HG02610 (cell line): Measurements from ENCODE around the gene BCR.
"Not testable (repeated sequence)": the region's sequence is repeated elsewhere in the genome, so short reads cannot be mapped to it uniquely, and the experiment has no call there.

Experiments used
- ATAC-seq: cut with Tn5 transposase; IDR thresholded peaks from one replicate; pipeline ENCODE4 v1.9.1; 2021; ENCODE audit warnings: mild to moderate bottlenecking, moderate library complexity; ENCODE audit not compliant: unreplicated experiment

BCR gene

GRCh38 chr22:23361676-23362075 lies 181.4 kb downstream of the BCR start:
- ATAC-seq, result no peak

DNA sequence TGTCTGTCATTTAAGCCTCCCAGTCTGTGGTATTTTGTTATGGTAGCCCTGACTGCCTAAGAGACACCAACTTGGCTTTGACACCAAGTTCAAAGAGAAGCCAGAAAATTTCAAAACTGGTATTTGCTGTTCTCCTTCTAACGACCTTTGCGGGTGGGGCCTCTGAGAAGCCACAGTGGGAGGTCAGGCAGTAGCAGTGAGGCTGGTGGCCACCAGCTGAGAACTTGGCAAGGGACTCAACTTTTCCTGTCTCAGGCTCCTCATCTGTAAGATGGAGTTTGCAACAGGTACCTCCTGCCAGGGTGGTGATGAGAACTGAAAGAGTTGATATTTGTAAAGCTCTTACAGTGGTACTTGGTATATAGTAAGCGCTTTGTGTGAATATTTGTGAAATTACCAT lies 183.4 kb downstream of the BCR start:
- ATAC-seq, result no peak

- no peak for ATAC-seq
These were observed 184.1 kb downstream of the BCR start for GRCh38 chr22:23364389-23364788.

DNA sequence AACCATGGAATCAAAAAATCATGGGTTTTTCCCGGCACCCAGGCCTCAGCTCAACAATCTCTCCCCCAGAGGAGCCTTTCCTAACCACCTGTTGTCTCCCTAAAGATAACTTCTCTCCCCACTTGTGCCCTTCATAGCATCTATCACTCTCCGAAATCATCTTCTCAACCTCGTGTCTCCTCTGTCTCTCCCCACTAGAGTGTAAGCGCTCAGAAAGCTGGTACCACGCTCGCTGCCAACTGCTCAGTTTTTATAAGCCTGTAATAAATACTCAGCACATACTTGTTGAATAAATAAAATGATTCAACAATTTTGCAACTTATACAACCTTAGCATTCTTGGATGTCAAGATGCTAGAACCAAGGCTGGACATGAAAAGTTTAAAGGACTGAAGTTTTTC lies 185.2 kb downstream of the BCR start:
- no peak for ATAC-seq

- no peak for ATAC-seq
These were observed 185.7 kb downstream of the BCR start for GRCh38 chr22:23365961-23366360.

DNA sequence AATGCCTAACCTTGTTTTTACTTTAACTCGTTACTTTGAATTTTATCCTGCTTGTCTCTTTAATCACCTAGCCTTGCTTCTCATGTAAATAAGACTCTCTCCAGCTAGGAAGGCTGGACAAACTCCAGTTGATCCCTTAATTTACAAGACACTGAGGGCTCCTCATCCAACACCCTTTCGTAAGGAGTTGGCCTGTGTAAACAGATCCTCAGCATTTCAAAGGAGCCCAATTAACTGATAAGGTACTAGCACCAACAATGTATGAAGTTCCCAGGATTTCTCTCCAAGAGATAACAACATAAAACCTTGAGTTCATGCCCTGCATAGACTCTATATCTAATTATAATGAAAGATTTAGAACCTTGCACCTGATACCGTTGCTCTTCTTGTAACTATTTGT lies 186.9 kb downstream of the BCR start:
- ATAC-seq, result not testable (repeated sequence)
